Vagina (tissue), 2 donors: ENCODE results near the gene HOXC10.

Experiments used
- POLR2A ChIP-seq, 2 donors: fragments of 450-650 bp; IDR thresholded peaks; one replicate each; pipeline ENCODE4 v1.6.1; 2017; ENCODE audit warnings: antibody characterized with exemption in 2 of 2, mild to moderate bottlenecking in 2 of 2, moderate library complexity in 2 of 2
- TF ChIP-seq, protein P1 (sequence below), 3 experiments: fragments of 450-650 bp in 2 of 3; fragments of 200-600 bp in 1 of 3; sonication (generic) in 1 of 3; IDR thresholded peaks; one replicate each; pipeline ENCODE4 v1.5.1; 2017 to 2019; ENCODE audit warnings: antibody characterized with exemption in 3 of 3, mild to moderate bottlenecking in 2 of 3, moderate library complexity in 2 of 3

DNA sequence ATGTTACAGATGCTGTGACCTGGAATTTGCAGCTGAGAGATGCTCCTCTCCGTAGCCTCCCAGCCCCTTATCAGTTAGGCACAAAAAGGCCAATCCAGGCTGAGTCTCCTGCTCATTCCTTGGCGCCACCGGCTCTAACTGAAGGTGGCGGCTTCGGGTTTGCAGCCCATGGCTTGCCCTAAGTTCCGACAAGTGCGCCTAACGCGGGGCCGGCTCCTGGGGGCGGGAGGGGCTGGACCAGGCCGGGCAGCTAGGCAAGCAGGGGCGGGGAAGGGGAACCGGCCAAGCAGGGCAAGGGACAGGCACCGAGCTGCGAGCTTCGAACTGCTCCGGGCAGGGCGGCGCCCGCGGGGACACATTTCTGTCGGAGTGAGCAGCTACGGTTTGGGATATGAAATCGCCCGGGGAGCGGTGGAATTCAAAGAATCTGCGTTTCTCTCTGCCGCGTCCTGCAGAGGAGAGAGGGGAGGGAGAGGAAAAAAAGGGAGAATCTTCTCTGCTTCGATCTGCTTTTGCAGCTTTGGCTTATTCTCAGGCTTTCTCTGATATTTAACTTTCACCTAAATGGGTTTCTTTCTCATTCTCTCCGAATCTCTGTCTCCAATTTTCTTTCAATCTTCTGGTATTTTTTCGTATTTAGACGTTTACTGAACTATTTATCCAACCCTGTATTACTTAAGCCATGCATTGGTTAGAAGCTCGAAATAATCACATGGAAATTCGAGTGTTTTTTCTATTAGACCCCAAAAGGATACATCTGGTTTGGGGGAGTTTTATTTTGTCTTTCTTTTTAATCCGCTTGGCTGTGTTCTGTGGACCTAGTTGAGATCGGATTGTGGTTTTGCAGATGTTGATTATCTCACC is 31.8 kb upstream of the HOXC10 start:
- no peak for TF ChIP-seq POLR2A (IDR thresholded peaks at IDR 0.05)
- TF ChIP-seq, protein P1, sequence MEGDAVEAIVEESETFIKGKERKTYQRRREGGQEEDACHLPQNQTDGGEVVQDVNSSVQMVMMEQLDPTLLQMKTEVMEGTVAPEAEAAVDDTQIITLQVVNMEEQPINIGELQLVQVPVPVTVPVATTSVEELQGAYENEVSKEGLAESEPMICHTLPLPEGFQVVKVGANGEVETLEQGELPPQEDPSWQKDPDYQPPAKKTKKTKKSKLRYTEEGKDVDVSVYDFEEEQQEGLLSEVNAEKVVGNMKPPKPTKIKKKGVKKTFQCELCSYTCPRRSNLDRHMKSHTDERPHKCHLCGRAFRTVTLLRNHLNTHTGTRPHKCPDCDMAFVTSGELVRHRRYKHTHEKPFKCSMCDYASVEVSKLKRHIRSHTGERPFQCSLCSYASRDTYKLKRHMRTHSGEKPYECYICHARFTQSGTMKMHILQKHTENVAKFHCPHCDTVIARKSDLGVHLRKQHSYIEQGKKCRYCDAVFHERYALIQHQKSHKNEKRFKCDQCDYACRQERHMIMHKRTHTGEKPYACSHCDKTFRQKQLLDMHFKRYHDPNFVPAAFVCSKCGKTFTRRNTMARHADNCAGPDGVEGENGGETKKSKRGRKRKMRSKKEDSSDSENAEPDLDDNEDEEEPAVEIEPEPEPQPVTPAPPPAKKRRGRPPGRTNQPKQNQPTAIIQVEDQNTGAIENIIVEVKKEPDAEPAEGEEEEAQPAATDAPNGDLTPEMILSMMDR (IDR thresholded peaks at IDR 0.05), result no peak
